Osteoblast (primary cell): ENCODE data around the gene ICA1L. TPM values are rescaled to one million over a fixed set of nuclear protein-coding genes. Genes with fewer than 3 reads are reported as not detected.

Source experiments
- DNase-seq: peaks from one replicate; pipeline ENCODE4 v3.0.0; 2011; ENCODE audit warnings: low spot score, mixed read lengths; ENCODE audit not compliant: insufficient read length; ENCODE audit errors: missing footprints
- H2AFZ ChIP-seq: 2 replicates; pipeline ENCODE4 v1.6.0; 2011; ENCODE audit warnings: mild to moderate bottlenecking, low read length
- H3K27ac ChIP-seq: 2 replicates; pipeline ENCODE4 v1.5.1; 2011; ENCODE audit warnings: mild to moderate bottlenecking, low read depth, low read length, moderate library complexity
- H3K27me3 ChIP-seq: 2 replicates; pipeline ENCODE4 v1.6.0; 2012; ENCODE audit warnings: mild to moderate bottlenecking, control low read depth, inconsistent platforms, low read length, moderate library complexity; ENCODE audit not compliant: insufficient read depth
- H3K36me3 ChIP-seq: 2 replicates; pipeline ENCODE4 v1.5.1; 2011; ENCODE audit warnings: mild to moderate bottlenecking, low read length, control low read depth, moderate library complexity; ENCODE audit not compliant: insufficient read depth
- H3K4me1 ChIP-seq: 2 replicates; pipeline ENCODE4 v1.5.1; 2011; ENCODE audit warnings: mild to moderate bottlenecking, low read length, control low read depth, moderate library complexity; ENCODE audit not compliant: insufficient read depth
- H3K4me2 ChIP-seq: 2 replicates; pipeline ENCODE4 v1.6.0; 2011; ENCODE audit warnings: mild to moderate bottlenecking, low read length; ENCODE audit not compliant: insufficient read depth
- H3K4me3 ChIP-seq: fragments of 200-600 bp; sonication (generic); 3 replicates; pipeline ENCODE4 v1.5.1; 2012; ENCODE audit warnings: mild to moderate bottlenecking, low read length, inconsistent platforms; ENCODE audit not compliant: insufficient read depth
- H3K79me2 ChIP-seq: 2 replicates; pipeline ENCODE4 v1.6.0; 2012; ENCODE audit warnings: mild to moderate bottlenecking, low read length, control low read depth, inconsistent platforms; ENCODE audit not compliant: insufficient read depth
- H3K9me3 ChIP-seq: 2 replicates; pipeline ENCODE4 v1.5.1; 2011; ENCODE audit warnings: low read depth, low read length, control low read depth
- H4K20me1 ChIP-seq: 2 replicates; pipeline ENCODE4 v1.6.0; 2012; ENCODE audit warnings: mild to moderate bottlenecking, low read length, control low read depth; ENCODE audit not compliant: insufficient read depth
- CTCF ChIP-seq: IDR thresholded peaks from 2 replicates; pipeline ENCODE4 v1.5.1; 2011; ENCODE audit warnings: mild to moderate bottlenecking, low read depth, low read length, moderate library complexity; ENCODE audit errors: extremely low read depth
- total RNA-seq: library from RNA; depleted of rRNA; stranded (reverse); fragments of >200 nt; gene quantifications from 2 replicates; pipeline ENCODE4 v1.2.3, GENCODE V29; 2012

ICA1L gene
- total RNA-seq, 1 donor = 8.7 TPM

- Histone ChIP-seq H3K4me2 (no peak overlapping the region), H4K20me1 (no peaks in the 10 kb centered on the region), H3K4me3 (no peak overlapping the region), H3K36me3 (no peaks in the 10 kb centered on the region), H3K27ac (no peak overlapping the region), H3K79me2 (no peaks in the 10 kb centered on the region), H3K27me3 (no peaks in the 10 kb centered on the region), H3K4me1 (no peaks in the 10 kb centered on the region), H2AFZ (no peak overlapping the region), H3K9me3 (peaks cover 2% of the 10 kb centered on the region)
- no peak for TF ChIP-seq CTCF
- DNase-seq = no peak
Observed at GRCh38 chr2:202844656-202845055, 26.9 kb downstream of the ICA1L start.

GRCh38 chr2:202842690-202843089 lies 28.9 kb downstream of the ICA1L start:
- Histone ChIP-seq H3K79me2 (no peaks in the 10 kb centered on the region), H3K27ac (no peak overlapping the region), H3K4me3 (no peak overlapping the region), H2AFZ (no peak overlapping the region), H3K4me2 (no peak overlapping the region), H3K36me3 (no peaks in the 10 kb centered on the region), H3K4me1 (no peaks in the 10 kb centered on the region), H4K20me1 (no peaks in the 10 kb centered on the region), H3K9me3 (peaks cover 2% of the 10 kb centered on the region), H3K27me3 (no peaks in the 10 kb centered on the region)
- DNase-seq = no peak
- TF ChIP-seq CTCF = no peak

- DNase-seq = no peak
- Histone ChIP-seq H3K36me3 (no peaks in the 10 kb centered on the region), H3K27ac (no peak overlapping the region), H3K4me2 (no peak overlapping the region), H4K20me1 (no peaks in the 10 kb centered on the region), H3K4me1 (no peaks in the 10 kb centered on the region), H3K4me3 (no peak overlapping the region), H3K9me3 (peaks cover 2% of the 10 kb centered on the region), H3K27me3 (no peaks in the 10 kb centered on the region), H3K79me2 (no peaks in the 10 kb centered on the region), H2AFZ (no peak overlapping the region)
- TF ChIP-seq CTCF = no peak
Observed at GRCh38 chr2:202841090-202841867, 30.3 kb downstream of the ICA1L start.

GRCh38 chr2:202831242-202832220 lies 40.0 kb downstream of the ICA1L start:
- no peaks in the 10 kb centered on the region for H3K36me3 ChIP-seq
- peak; percentile 72 for DNase-seq
- TF ChIP-seq CTCF = peak; percentile 82

More at GRCh38 chr2:202831242-202832220, 40.0 kb downstream of the ICA1L start:
- peak overlapping the region; percentile 86 for H2AFZ ChIP-seq
- H3K4me2 ChIP-seq = peak overlapping the region; percentile 78
- no peaks in the 10 kb centered on the region for H3K27me3 ChIP-seq
- no peak overlapping the region for H3K27ac ChIP-seq
- peak overlapping the region; percentile 62 for H3K4me3 ChIP-seq
- no peaks in the 10 kb centered on the region for H3K9me3 ChIP-seq
- no peaks in the 10 kb centered on the region for H3K79me2 ChIP-seq
- H3K4me1 ChIP-seq = peaks cover 3% of the 10 kb centered on the region
- no peaks in the 10 kb centered on the region for H4K20me1 ChIP-seq
